Omental fat pad (tissue), 4 donors: Measurements from ENCODE around the gene NTM. TPM values are rescaled to one million over a fixed set of nuclear protein-coding genes. Genes with fewer than 3 reads are reported as not detected.

Source experiments
- ATAC-seq: fragments of 150-250 bp; one replicate; pipeline ENCODE4 v1.9.1; 2016; ENCODE audit warnings: mild to moderate bottlenecking, moderate library complexity; ENCODE audit not compliant: low FRiP score
- DNase-seq: peaks from one replicate; pipeline ENCODE4 v3.0.0-alpha.2; 2019; ENCODE audit warnings: low spot score
- CTCF ChIP-seq, 3 donors: fragments of 450-650 bp; IDR thresholded peaks; one replicate each; pipeline ENCODE4 v1.5.1; 2016 to 2017; ENCODE audit warnings: antibody characterized with exemption in 3 of 3, mild to moderate bottlenecking in 3 of 3, moderate library complexity in 2 of 3
- total RNA-seq, 4 donors: library from RNA; depleted of rRNA; stranded (reverse); fragments of >200 nt; gene quantifications; one replicate each; pipeline ENCODE4 v1.1.0, GENCODE V29; 2016

The NTM gene
- total RNA-seq, 4 donors from 2014 or later: 0.56 to 5.5 (median 2.4) TPM

GRCh38 chr11:131955904-131956303 lies 585.5 kb downstream of the NTM start:
- no peak for TF ChIP-seq CTCF (IDR thresholded peaks at IDR 0.05)
- DNase-seq (no peak), ATAC-seq (no peak)

- DNase-seq (no peak), ATAC-seq (no peak)
- TF ChIP-seq CTCF (IDR thresholded peaks at IDR 0.05): no peak
Observed at GRCh38 chr11:131957201-131957600, 586.8 kb downstream of the NTM start.

- no peak for DNase-seq
- ATAC-seq: no peak
- TF ChIP-seq CTCF (IDR thresholded peaks at IDR 0.05): no peak
Observed at GRCh38 chr11:131957875-131958274, 587.5 kb downstream of the NTM start.

DNA sequence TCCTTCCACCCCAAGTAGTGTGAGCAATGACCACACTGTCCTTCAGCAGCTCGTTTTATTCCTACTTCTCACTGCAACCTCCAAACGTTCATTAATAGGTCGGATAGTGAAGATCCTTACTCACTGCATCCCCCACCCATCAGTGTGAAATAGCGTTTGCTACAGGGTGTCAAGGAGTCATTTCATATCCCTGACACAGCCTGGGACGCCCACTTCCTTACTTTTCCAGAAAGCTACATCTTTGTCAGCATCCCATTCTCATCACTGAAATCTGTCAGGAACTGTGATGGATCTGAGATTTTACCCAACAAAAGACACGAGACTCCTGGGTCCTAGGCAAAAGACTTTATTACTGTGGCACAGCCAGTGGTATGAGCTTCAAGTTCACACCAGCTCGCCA lies 592.4 kb downstream of the NTM start:
- TF ChIP-seq CTCF (IDR thresholded peaks at IDR 0.05): no peak
- no peak for DNase-seq
- no peak for ATAC-seq

GRCh38 chr11:131964698-131965483 lies 594.5 kb downstream of the NTM start:
- no peak for TF ChIP-seq CTCF (IDR thresholded peaks at IDR 0.05)
- DNase-seq: no peak
- no peak for ATAC-seq

DNA sequence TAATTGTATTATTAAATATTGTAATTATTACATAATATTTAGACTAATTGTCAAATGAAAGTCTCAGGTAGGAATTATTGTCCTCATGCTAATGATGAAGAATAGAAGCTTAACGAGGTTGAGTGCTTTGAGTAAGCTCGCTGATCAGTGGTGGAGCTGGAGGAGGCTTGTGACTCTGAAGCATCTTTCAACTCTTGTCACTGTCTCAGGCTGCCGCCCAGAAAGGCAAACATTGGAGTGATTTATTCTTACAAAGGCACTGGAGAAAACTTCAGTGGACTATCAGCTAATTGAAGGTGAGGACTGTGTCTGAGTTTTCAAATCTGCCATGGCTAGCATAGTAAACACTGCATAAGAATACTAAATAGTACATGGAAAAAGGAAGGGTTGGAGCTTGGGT lies 595.1 kb downstream of the NTM start:
- DNase-seq: no peak
- ATAC-seq: no peak
- TF ChIP-seq CTCF (IDR thresholded peaks at IDR 0.05): no peak

DNA sequence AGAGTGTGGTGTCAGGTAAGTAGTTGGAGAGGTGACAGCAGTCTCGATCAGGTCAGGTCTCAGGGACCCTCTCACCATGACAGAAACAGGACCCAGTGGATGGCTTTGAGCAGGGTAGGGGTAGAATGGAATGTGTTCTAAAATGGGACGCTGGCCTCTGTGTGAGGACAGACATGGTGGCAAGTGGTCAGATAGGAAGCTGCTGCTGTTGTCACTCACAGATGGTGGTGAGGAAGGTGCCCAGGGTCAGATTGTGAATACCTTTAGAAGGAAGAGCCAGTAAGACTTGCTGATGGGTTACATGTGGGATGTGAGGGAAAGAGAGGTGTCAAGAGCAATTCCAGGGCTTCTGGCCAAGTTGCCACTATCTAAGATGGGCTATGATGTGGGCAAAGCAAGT lies 596.3 kb downstream of the NTM start:
- ATAC-seq: no peak

More for the DNA sequence above, 596.3 kb downstream of the NTM start:
- no peak for DNase-seq
- no peak for TF ChIP-seq CTCF (IDR thresholded peaks at IDR 0.05)
